HFF-Myc (cell line): ENCODE results near the gene OSBPL9.

Source experiments
- DNase-seq: peaks from one replicate; pipeline ENCODE4 v3.0.0-alpha.2; 2011; ENCODE audit warnings: low read depth; ENCODE audit errors: extremely low read depth
- H3K4me3 ChIP-seq: replicated peaks from 2 replicates; pipeline ENCODE4 v1.5.1; 2011; ENCODE audit warnings: low read depth, mild to moderate bottlenecking, control low read depth, low read length
- TF ChIP-seq, protein P1 (sequence below): IDR thresholded peaks from 2 replicates; pipeline ENCODE4 v1.5.1; 2012; ENCODE audit warnings: mild to moderate bottlenecking, low read depth, low read length, control low read depth; ENCODE audit errors: missing control alignments

The OSBPL9 gene

DNA sequence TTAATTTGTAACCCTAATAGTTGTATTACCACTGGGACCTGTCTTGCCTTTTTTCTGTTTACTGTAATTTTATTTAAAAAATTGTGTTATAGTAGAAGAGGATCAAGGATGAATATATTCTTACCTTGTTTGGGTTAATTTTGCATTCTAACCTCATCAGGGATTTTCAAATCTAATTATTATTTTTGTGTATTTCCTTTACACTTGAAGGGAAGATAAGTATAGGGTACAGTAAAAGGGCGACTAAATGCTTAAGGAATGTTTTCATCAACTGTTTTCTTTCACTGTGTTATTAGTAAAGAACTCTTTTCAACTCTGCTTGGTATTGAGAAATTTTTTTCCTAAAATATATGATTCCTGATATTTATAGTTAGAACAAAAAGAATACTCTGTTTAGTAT lies 33.3 kb downstream of the OSBPL9 start:
- DNase-seq: no peak
- TF ChIP-seq, protein P1, sequence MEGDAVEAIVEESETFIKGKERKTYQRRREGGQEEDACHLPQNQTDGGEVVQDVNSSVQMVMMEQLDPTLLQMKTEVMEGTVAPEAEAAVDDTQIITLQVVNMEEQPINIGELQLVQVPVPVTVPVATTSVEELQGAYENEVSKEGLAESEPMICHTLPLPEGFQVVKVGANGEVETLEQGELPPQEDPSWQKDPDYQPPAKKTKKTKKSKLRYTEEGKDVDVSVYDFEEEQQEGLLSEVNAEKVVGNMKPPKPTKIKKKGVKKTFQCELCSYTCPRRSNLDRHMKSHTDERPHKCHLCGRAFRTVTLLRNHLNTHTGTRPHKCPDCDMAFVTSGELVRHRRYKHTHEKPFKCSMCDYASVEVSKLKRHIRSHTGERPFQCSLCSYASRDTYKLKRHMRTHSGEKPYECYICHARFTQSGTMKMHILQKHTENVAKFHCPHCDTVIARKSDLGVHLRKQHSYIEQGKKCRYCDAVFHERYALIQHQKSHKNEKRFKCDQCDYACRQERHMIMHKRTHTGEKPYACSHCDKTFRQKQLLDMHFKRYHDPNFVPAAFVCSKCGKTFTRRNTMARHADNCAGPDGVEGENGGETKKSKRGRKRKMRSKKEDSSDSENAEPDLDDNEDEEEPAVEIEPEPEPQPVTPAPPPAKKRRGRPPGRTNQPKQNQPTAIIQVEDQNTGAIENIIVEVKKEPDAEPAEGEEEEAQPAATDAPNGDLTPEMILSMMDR: no peak

DNA sequence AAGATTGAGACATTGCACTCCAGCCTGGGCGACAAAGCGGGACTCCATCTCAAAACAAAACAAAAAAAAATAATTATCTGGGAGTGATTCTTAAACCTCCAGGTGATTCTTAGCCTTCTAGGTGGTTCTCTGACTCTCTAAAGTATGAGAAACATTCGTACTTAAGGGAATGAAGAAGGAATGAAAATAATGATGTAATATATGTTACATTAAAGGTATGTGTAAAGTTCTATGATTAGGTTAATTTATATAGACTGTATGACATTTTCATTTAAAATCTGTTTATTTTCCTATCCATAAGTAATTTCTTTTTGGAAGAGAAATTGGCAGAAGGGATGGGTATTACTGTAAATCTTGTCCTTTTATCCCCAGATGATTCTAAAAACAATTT lies 34.7 kb downstream of the OSBPL9 start:
- DNase-seq: no peak
- no peak overlapping the region for H3K4me3 ChIP-seq
- TF ChIP-seq, protein P1: no peak

More for the DNA sequence above, 33.3 kb downstream of the OSBPL9 start:
- H3K4me3 ChIP-seq: no peak overlapping the region

DNA sequence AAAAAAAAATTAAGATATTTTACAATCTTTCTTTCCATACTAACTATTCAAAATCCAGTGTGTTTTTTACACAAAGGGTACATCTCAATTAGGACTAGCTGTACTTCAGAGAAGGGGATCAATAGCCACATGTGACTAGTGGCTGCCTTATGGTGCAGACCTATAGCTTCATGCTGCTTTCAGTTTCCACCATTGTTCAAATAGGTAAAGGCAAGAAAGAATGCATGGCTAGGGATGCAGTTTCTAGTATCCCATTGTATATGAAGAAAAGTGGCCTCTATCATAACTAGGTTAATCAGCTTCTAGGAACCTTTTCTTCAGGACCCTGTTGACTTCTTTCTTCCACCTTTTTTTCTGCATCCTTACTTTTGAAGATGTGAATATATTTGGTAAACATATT lies 35.7 kb downstream of the OSBPL9 start:
- TF ChIP-seq, protein P1: no peak
- no peak overlapping the region for H3K4me3 ChIP-seq
- no peak for DNase-seq

DNA sequence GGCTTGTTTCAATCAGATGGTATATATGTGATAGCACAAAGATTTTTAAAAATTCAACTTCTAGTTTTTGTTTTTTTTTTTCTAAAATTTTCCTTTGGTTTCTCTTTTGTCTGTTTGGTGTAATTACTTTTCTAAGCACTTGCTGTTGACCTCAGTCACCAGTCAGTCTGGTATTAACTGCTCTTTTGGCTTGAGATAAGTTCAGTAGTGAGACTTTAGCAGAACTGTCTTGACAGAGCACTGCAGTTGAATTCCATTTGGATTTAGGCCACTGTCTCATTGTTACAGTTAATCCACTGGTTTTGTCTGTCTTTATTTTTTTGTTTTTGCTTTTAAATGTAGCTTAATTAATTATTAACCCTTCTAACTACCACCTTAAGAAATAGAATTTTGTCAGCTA lies 36.2 kb downstream of the OSBPL9 start:
- no peak overlapping the region for H3K4me3 ChIP-seq
- TF ChIP-seq, protein P1: no peak
- no peak for DNase-seq

DNA sequence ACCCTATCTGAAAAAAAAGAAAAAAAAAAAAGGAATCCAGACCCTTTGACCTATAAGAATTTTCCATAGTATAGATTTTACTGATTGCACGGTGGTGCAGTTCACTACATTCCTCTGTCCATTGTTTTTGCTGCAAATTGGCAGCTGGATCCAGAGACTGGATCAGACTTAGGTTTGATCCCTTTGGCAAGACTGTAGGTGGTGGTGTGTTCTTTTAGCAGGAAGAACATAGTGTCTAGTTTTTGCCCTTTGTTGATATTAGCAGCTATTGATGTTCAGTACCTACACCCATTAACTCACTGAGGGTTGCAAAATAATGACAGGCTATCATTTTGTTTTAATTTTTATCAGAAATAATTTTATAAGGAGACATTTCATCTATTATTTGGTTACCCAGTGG lies 37.1 kb downstream of the OSBPL9 start:
- DNase-seq: no peak
- TF ChIP-seq, protein P1: no peak
- no peak overlapping the region for H3K4me3 ChIP-seq

DNA sequence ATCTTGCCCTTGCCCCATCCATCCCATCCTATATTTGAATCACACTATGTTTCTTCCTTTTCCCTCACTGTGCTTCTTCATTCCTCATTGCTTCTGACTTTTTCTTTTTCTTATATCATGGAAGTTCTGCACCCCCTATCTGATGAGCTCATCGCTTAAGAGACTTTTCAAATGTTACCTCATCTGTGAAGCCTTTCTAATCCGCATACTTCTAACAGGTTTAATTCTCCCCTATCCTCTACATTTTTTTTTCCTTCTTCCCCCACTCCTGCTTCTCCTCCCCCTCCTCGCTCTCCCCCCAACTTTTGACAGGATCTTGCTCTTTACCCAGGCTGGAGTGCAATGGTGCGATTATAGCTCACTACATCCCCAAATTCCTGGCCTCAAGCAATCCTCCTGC lies 39.5 kb downstream of the OSBPL9 start:
- TF ChIP-seq, protein P1: no peak
- no peak for DNase-seq
- no peak overlapping the region for H3K4me3 ChIP-seq

DNA sequence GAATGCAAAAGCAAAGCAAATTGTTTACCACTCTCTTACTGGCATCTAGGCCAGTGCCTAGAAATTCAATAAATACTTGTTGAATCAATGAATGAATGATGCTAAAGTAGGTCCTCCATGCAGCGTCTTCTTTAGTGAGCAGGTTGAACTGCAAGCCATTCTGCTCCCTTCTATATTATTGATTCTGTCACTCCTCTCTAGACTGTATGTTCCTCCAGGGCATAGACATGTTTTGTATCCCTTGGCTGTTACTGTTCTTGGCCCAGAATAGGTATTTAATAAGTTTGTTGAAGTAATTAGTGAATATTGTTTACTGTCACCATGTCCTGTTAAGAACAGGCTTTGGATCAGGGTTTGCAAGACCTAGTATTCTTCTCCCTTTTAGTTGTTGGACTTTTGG lies 43.7 kb downstream of the OSBPL9 start:
- DNase-seq: no peak
- TF ChIP-seq, protein P1: no peak
- H3K4me3 ChIP-seq: no peak overlapping the region
